ENCODE results near the gene LCN15. TPM values are rescaled to one million over a fixed set of nuclear protein-coding genes. Genes with fewer than 3 reads are reported as not detected.
"Not testable (repeated sequence)": the region's sequence is repeated elsewhere in the genome, so short reads cannot be mapped to it uniquely, and the experiment has no call there.

The LCN15 gene
- total and polyA plus RNA-seq, 9 donors, result 0.16 to 4.0 (median 0.68) TPM; not detected in 1

- not testable (repeated sequence) for H3K4me3 ChIP-seq (ENCODE audit: low read length); H3K9me3 ChIP-seq (replicated peaks; ENCODE audit: control insufficient read depth, low read depth, low read length); H3K27me3 ChIP-seq (ENCODE audit: control insufficient read depth, insufficient read depth, low read length); H3K27ac ChIP-seq (ENCODE audit: low read length); H3K36me3 ChIP-seq (ENCODE audit: control insufficient read depth, insufficient read depth, low read length); DNase-seq
- 0% methylated on average over 2 of the region's 4 CpGs for WGBS (ENCODE audit: insufficient coverage)
- H3K4me1 ChIP-seq (ENCODE audit: control insufficient read depth, insufficient read depth, low read length), result peaks cover 13% of the 10 kb centered on the region
Observed at GRCh38 chr9:136786983-136787382, 22.7 kb upstream of the LCN15 start.

GRCh38 chr9:136786451-136786850 lies 22.1 kb upstream of the LCN15 start:
- no peak overlapping the region for H3K27ac ChIP-seq (ENCODE audit: low read length)
- no peaks in the 10 kb centered on the region for H3K9me3 ChIP-seq (replicated peaks; ENCODE audit: control insufficient read depth, low read depth, low read length)
- H3K4me3 ChIP-seq (ENCODE audit: low read length), result no peak overlapping the region
- DNase-seq, result no peak
- H3K36me3 ChIP-seq (ENCODE audit: control insufficient read depth, insufficient read depth, low read length), result no peaks in the 10 kb centered on the region
- H3K4me1 ChIP-seq (ENCODE audit: control insufficient read depth, insufficient read depth, low read length), result peaks cover 8% of the 10 kb centered on the region
- H3K27me3 ChIP-seq (ENCODE audit: control insufficient read depth, insufficient read depth, low read length), result peaks cover 1% of the 10 kb centered on the region
- 70% methylated on average over 7 of the region's 10 CpGs for WGBS (ENCODE audit: insufficient coverage)

GRCh38 chr9:136785565-136786355 lies 21.4 kb upstream of the LCN15 start:
- 81% methylated on average over 13 of the region's 23 CpGs for WGBS (ENCODE audit: insufficient coverage)
- not testable (repeated sequence) for H3K36me3 ChIP-seq (ENCODE audit: control insufficient read depth, insufficient read depth, low read length); H3K4me1 ChIP-seq (ENCODE audit: control insufficient read depth, insufficient read depth, low read length); H3K27me3 ChIP-seq (ENCODE audit: control insufficient read depth, insufficient read depth, low read length); H3K27ac ChIP-seq (ENCODE audit: low read length); DNase-seq; H3K9me3 ChIP-seq (replicated peaks; ENCODE audit: control insufficient read depth, low read depth, low read length); H3K4me3 ChIP-seq (ENCODE audit: low read length)

- Histone ChIP-seq H3K4me1 (ENCODE audit: control insufficient read depth, insufficient read depth, low read length) (peaks cover 5% of the 10 kb centered on the region), H3K9me3 (replicated peaks; ENCODE audit: control insufficient read depth, low read depth, low read length) (no peaks in the 10 kb centered on the region), H3K27ac (ENCODE audit: low read length) (no peak overlapping the region), H3K36me3 (ENCODE audit: control insufficient read depth, insufficient read depth, low read length) (no peaks in the 10 kb centered on the region), H3K27me3 (ENCODE audit: control insufficient read depth, insufficient read depth, low read length) (peaks cover 10% of the 10 kb centered on the region), H3K4me3 (ENCODE audit: low read length) (no peak overlapping the region)
- WGBS (ENCODE audit: insufficient coverage), result 91% methylated on average over 5 of the region's 6 CpGs
- no peak for DNase-seq
Observed at GRCh38 chr9:136784997-136785361, 20.7 kb upstream of the LCN15 start.

GRCh38 chr9:136784249-136784996 lies 20.1 kb upstream of the LCN15 start:
- 20% methylated on average over 2 of the region's 9 CpGs for WGBS (ENCODE audit: insufficient coverage)
- DNase-seq, result peak; percentile 35
- H3K36me3 ChIP-seq (ENCODE audit: control insufficient read depth, insufficient read depth, low read length), result no peaks in the 10 kb centered on the region
- no peak overlapping the region for H3K4me3 ChIP-seq (ENCODE audit: low read length)
- H3K27me3 ChIP-seq (ENCODE audit: control insufficient read depth, insufficient read depth, low read length), result peaks cover 13% of the 10 kb centered on the region
- no peaks in the 10 kb centered on the region for H3K9me3 ChIP-seq (replicated peaks; ENCODE audit: control insufficient read depth, low read depth, low read length)
- H3K4me1 ChIP-seq (ENCODE audit: control insufficient read depth, insufficient read depth, low read length), result peaks cover 5% of the 10 kb centered on the region
- no peak overlapping the region for H3K27ac ChIP-seq (ENCODE audit: low read length)

GRCh38 chr9:136782452-136782851 lies 18.1 kb upstream of the LCN15 start:
- H3K9me3 ChIP-seq (replicated peaks; ENCODE audit: control insufficient read depth, low read depth, low read length), result no peaks in the 10 kb centered on the region
- WGBS (ENCODE audit: insufficient coverage), result no CpG with 5 or more reads among the region's 3 CpGs
- peaks cover 4% of the 10 kb centered on the region for H3K4me1 ChIP-seq (ENCODE audit: control insufficient read depth, insufficient read depth, low read length)
- no peaks in the 10 kb centered on the region for H3K36me3 ChIP-seq (ENCODE audit: control insufficient read depth, insufficient read depth, low read length)
- H3K4me3 ChIP-seq (ENCODE audit: low read length), result no peak overlapping the region
- DNase-seq, result no peak
- no peak overlapping the region for H3K27ac ChIP-seq (ENCODE audit: low read length)
- H3K27me3 ChIP-seq (ENCODE audit: control insufficient read depth, insufficient read depth, low read length), result peaks cover 28% of the 10 kb centered on the region

GRCh38 chr9:136779808-136780207 lies 15.5 kb upstream of the LCN15 start:
- H3K4me1 ChIP-seq (ENCODE audit: control insufficient read depth, insufficient read depth, low read length), result peaks cover 2% of the 10 kb centered on the region
- H3K36me3 ChIP-seq (ENCODE audit: control insufficient read depth, insufficient read depth, low read length), result no peaks in the 10 kb centered on the region
- no peak for DNase-seq
- H3K9me3 ChIP-seq (replicated peaks; ENCODE audit: control insufficient read depth, low read depth, low read length), result no peaks in the 10 kb centered on the region
- H3K27me3 ChIP-seq (ENCODE audit: control insufficient read depth, insufficient read depth, low read length), result peaks cover 30% of the 10 kb centered on the region
- no peak overlapping the region for H3K4me3 ChIP-seq (ENCODE audit: low read length)
- no peak overlapping the region for H3K27ac ChIP-seq (ENCODE audit: low read length)
- WGBS (ENCODE audit: insufficient coverage), result no CpG with 5 or more reads among the region's 5 CpGs

- Histone ChIP-seq H3K4me3 (ENCODE audit: low read length) (no peak overlapping the region), H3K4me1 (ENCODE audit: control insufficient read depth, insufficient read depth, low read length) (peaks cover 2% of the 10 kb centered on the region), H3K27me3 (ENCODE audit: control insufficient read depth, insufficient read depth, low read length) (peaks cover 34% of the 10 kb centered on the region), H3K36me3 (ENCODE audit: control insufficient read depth, insufficient read depth, low read length) (no peaks in the 10 kb centered on the region), H3K27ac (ENCODE audit: low read length) (no peak overlapping the region), H3K9me3 (replicated peaks; ENCODE audit: control insufficient read depth, low read depth, low read length) (peaks cover 12% of the 10 kb centered on the region)
- no peak for DNase-seq
- 79% methylated on average over 12 of the region's 14 CpGs for WGBS (ENCODE audit: insufficient coverage)
Observed at GRCh38 chr9:136777359-136777758, 13.0 kb upstream of the LCN15 start.

- Histone ChIP-seq H3K4me3 (ENCODE audit: low read length) (no peak overlapping the region), H3K36me3 (ENCODE audit: control insufficient read depth, insufficient read depth, low read length) (no peaks in the 10 kb centered on the region), H3K4me1 (ENCODE audit: control insufficient read depth, insufficient read depth, low read length) (peaks cover 2% of the 10 kb centered on the region), H3K9me3 (replicated peaks; ENCODE audit: control insufficient read depth, low read depth, low read length) (peaks cover 12% of the 10 kb centered on the region), H3K27me3 (ENCODE audit: control insufficient read depth, insufficient read depth, low read length) (peaks cover 34% of the 10 kb centered on the region), H3K27ac (ENCODE audit: low read length) (no peak overlapping the region)
- DNase-seq, result no peak
- 20% methylated on average over 1 of the region's 7 CpGs for WGBS (ENCODE audit: insufficient coverage)
Observed at GRCh38 chr9:136776947-136777346, 12.6 kb upstream of the LCN15 start.

- Histone ChIP-seq H3K27me3 (ENCODE audit: control insufficient read depth, insufficient read depth, low read length) (peaks cover 28% of the 10 kb centered on the region), H3K4me3 (ENCODE audit: low read length) (no peak overlapping the region), H3K4me1 (ENCODE audit: control insufficient read depth, insufficient read depth, low read length) (peaks cover 2% of the 10 kb centered on the region), H3K27ac (ENCODE audit: low read length) (no peak overlapping the region), H3K9me3 (replicated peaks; ENCODE audit: control insufficient read depth, low read depth, low read length) (peaks cover 12% of the 10 kb centered on the region), H3K36me3 (ENCODE audit: control insufficient read depth, insufficient read depth, low read length) (no peaks in the 10 kb centered on the region)
- DNase-seq, result no peak
- 55% methylated on average over 4 of the region's 6 CpGs for WGBS (ENCODE audit: insufficient coverage)
Observed at GRCh38 chr9:136775191-136775590, 10.9 kb upstream of the LCN15 start.
